Activated CD4-positive, alpha-beta T cell treated with anti-CD3 and anti-CD28 coated beads, Interleukin-2, amount 50 U/mL, for 24 hours (primary cell): Measurements from ENCODE around the gene PTPRD.

Experiments
- DNase-seq, 2 donors: peaks; one replicate each; pipeline ENCODE4 v3.0.0-alpha.2; 2020; ENCODE audit warnings: low read depth in 1 of 2, low spot score in 1 of 2

PTPRD gene

GRCh38 chr9:8301296-8301695 lies 2311.5 kb downstream of the PTPRD start:
- no peak for DNase-seq

GRCh38 chr9:8297047-8297446 lies 2315.8 kb downstream of the PTPRD start:
- DNase-seq: no peak

GRCh38 chr9:8292657-8293056 lies 2320.1 kb downstream of the PTPRD start:
- no peak for DNase-seq

GRCh38 chr9:8289681-8290080 lies 2323.1 kb downstream of the PTPRD start:
- DNase-seq: no peak

GRCh38 chr9:8287970-8288369 lies 2324.8 kb downstream of the PTPRD start:
- no peak for DNase-seq

- no peak for DNase-seq
Measured at GRCh38 chr9:8287501-8287900, 2325.3 kb downstream of the PTPRD start.

GRCh38 chr9:8284884-8285283 lies 2327.9 kb downstream of the PTPRD start:
- DNase-seq: no peak

- no peak for DNase-seq
Measured at GRCh38 chr9:8282535-8282934, 2330.3 kb downstream of the PTPRD start.

- no peak for DNase-seq
Measured at GRCh38 chr9:8280811-8281210, 2332.0 kb downstream of the PTPRD start.

GRCh38 chr9:8278048-8278447 lies 2334.8 kb downstream of the PTPRD start:
- no peak for DNase-seq

GRCh38 chr9:8270235-8270634 lies 2342.6 kb downstream of the PTPRD start:
- DNase-seq: no peak

- DNase-seq: no peak
Measured at GRCh38 chr9:8268881-8269280, 2343.9 kb downstream of the PTPRD start.

GRCh38 chr9:8268216-8268878 lies 2344.5 kb downstream of the PTPRD start:
- DNase-seq: no peak

GRCh38 chr9:8267636-8268035 lies 2345.2 kb downstream of the PTPRD start:
- no peak for DNase-seq

GRCh38 chr9:8266861-8267260 lies 2345.9 kb downstream of the PTPRD start:
- DNase-seq: no peak

GRCh38 chr9:8265281-8265680 lies 2347.5 kb downstream of the PTPRD start:
- no peak for DNase-seq
